SK-N-DZ (cell line): Measurements from ENCODE around the gene KCNJ5.

Experiments used
- DNase-seq: peaks from one replicate; pipeline ENCODE4 v3.0.0-alpha.2; 2015; ENCODE audit warnings: low spot score

The KCNJ5 gene

DNA sequence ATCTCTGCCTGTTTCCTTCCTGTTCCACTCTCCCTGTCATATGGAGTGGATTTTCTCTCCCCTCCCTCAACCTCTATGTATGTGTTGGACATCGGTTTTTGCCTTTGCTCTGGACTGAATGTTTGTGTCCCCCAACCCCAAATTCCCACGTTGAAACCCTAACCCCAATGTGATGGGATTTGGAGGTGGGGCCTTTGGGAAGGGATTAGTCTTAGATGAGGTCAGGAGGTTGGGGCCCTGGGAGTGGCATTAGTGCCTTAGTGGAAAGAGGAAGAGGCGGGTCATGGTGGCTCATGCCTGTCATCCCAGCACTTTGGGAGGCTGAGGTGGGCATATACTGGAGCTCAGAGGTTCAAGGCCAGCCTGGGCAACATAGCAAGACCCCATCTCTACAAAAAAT lies 39.9 kb downstream of the KCNJ5 start:
- no peak for DNase-seq

DNA sequence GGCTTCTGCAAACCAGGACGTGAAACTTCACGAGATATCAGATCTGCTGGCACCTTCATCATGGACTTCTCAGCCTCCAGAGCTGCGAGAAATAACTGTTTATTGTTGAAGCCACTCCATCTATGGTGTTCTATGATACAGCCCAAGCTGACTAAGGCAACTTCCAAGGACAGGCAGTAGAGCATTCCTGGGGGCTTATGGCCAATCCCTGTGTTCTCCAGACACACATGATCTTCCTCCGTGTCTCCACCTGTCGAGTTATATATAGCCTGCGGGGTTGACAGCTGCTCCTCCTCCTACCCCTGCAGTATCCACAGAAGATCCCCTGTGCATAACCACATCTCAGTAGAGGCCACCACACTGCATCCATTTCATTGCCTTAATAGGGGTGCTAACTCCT lies 40.5 kb downstream of the KCNJ5 start:
- no peak for DNase-seq

DNA sequence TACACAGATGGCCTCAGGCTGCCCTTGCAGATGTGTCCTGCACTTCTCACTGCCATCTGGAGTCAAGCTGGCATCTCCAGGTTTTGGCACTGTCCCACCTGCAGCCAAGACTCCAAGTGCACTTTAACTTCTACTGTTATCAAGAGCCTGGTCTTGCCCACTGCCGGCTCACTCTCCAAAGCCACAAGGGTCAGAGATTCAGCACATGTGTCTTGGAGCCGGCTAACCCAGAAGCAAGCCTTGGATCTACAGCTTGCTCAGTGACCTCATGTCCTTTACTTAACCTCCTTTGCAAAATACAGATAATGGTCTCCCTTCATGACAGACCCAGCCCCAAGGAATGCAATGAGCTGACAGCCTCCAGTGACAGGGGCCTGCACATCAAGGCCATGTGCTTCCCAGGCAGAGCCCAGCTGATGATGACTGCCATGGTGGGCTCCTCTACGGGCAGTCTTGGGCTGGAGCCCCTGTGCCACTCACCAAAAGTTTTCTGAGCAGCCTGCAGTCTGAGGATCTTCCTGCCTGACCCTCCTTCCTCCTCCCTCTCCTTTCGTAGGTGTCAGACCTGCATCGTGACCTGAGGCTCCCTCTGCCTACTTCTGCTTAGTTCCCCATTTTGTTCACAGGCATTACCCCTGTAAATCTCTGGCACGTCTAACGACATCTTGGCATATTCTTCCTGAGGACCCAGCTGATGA lies 42.5 kb downstream of the KCNJ5 start:
- no peak for DNase-seq

DNA sequence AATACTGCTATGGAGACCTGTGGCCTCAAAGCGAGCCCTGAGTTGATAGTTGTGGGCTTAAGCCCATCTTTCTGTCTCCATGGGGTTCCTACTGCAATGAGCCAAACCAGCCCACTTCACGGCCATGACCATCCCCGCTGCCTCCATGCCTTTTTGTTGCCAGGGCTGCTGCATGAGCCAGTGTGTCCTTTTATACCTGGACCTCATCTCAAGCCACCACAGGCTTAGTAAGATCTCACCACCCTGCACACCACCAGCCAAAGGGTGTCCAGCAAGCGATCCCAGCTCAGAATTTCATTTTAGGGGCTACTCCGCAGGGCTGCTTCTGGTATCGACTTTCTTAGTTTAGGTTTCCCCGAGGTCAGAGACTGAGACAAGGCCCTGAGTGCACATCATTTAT lies 43.2 kb downstream of the KCNJ5 start:
- DNase-seq = no peak

DNA sequence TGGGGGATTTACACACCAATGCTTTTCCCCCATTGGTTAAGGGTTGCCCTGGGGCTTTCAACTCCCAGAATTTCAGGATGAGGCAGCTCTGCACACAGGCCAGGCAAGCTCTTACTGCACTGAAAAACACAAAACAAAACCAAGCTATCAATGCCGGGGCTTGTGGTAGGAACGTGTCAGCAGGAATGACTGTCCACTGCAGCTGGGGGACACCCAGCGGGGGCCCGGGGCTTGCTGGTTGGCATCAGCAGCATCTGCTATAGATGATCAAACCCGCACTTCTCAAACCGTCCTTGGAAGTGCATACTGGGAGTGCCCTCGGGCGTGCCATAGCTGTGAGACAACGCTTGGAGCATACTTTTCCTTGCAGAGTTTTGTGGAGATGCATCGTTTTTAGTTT lies 43.8 kb downstream of the KCNJ5 start:
- no peak for DNase-seq

DNA sequence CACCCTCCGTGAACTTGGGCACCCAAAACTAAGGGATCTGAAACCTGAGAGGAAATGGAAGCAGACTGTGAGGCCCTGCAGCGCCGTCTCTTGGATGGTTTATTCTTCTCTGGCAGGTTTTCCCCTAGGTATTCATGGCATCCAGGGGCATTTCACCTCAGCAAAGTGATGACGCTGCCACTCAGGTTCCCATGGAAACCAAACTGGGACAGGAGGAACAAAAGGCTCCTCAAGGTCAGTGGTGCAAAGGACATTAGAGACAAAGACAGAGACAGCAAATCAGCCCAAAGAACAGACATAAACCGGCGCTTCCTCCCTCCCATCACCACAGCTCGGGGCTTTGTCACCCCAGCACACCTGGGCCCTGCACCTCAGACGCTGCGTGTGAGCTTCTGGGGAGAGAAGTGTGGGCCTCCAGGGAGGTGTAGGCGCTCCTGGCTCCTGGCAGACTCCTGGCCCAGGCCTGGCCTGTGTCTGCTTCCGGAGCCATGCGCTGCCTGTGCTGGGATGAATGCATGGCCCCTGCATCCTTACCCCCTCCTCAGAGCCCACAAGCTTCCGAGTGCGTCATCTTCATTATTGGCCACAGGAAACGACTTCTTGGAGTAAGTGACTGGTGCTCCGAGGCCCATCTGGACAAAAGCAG lies 45.6 kb downstream of the KCNJ5 start:
- DNase-seq = no peak

DNA sequence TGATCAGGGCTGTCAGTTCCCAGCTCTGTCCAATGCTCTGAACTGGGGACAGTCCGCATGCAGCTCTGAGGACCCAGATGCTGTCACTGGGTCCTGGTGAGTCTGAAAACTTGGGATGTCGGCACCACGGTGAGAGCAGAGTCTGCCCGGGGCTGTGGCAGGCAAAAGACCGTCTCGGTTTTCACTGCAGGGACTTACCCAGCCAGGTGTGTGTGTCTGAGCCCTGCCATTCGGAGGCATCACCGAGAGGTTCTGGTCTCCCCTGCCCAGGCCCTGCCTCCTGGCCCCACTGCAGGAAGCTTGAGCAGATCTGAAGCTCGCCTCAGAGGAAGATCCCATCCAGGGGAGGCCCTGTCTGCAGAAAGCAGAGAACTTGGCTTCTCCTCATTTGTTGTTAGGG lies 46.3 kb downstream of the KCNJ5 start:
- no peak for DNase-seq

DNA sequence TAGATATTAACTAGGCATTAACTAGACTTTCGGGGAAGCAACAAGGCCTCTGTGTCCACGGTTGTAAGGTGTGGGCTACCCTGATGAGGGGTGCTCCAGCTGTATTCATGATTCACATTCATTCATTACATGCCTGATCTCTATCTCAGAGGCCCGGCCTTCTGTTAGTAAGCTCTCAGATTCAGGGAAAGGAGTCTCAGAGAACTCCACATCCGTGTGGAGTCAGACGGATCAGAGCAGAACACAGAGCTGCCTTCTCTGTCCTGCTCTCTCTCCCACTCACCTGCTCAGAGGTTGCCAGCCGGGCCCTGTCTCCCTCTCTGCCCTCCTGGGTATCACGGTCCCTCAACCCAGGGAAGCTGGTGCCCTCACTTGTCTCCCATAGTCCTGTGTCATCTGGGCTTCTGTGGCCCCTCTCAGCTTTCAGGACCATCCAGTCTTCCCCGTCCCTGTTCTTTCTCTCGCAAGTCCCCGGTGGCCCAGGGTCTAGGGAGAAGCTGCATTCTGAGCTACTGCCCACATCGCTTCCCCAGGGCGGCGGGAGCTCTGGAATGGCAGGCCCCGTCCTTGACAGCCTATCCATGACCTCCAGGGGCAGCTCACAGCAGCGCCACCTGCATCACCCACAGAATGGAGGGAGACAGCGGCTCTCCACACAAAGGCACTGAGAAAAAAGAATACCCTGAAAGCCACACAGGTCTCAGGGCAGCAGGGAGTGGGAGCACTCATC lies 47.2 kb downstream of the KCNJ5 start:
- no peak for DNase-seq

DNA sequence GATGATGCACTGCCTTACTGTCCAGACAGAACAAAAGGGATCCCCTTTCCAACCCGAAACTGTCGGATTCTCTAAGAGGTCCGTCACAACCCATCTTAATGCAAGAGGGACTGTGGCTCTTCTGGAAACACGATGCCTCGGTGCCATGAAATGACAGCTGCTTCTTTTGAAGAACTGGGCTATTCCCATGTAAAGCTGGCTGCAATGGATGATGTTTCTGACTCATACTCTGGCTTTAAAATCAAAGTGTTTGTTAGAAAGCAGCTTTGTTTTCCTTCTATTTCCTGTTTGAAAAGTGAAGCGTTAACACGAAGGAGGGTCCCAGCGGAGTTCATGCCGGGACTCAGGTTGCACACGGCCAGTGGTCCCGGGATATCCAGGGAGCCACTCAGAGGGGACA lies 48.4 kb downstream of the KCNJ5 start:
- DNase-seq = no peak

DNA sequence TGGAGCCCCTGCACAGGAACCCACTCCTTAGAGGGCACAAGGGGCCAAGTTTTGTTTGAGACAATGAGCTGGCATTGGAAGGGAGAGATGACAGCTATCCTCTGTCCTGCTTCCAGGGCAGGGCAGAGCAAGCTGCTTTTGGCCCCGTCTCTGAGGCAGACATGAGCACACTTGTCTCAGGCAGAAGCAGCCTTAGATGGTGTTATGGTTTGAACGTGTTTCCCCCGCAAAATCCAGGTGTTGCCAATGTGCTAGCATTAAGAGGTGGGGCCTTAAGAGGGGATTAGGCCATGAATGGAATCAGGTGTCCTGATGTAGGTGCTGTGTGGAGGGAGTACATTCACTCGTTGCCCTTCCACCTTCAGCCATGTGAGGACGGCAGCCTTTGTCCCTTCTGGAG lies 49.0 kb downstream of the KCNJ5 start:
- no peak for DNase-seq

DNA sequence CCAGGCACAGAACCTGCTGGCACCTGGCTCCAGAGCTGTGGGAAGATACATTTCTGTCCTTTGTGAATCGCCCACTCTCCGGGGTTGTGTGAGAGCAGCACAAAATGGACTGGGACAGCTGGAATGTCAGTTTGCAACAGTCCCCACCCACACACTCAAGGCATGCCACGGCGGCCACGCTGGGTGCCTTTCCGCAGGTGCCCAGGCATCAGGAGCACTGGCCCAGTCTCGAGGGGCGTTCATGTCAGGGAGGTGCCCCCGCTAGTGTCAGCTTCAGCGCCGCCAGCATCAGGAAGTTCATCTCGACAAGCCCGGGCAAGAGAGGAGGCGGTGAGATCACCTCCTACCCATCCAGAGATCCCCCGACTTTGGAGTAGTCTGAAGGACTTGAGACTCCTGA lies 49.4 kb downstream of the KCNJ5 start:
- no peak for DNase-seq

DNA sequence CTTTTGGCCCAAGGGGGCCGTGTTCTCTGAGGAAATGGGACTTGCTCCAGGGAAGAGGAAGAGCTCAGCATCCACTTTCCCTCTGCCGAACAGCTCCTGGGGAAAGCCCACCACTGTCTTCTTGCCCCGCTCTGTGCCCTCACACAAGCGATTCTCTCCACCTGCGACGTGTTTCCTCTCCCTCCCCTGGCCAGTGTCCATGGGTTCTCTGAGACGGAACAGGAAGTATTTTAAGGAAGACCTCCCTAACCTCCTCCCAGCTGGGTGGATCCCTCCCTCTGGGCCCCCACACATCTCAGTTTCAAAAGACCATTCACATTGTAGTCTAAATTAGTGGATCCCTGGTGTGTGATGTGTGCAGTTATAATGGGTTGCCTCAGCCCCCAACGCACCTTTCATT lies 50.0 kb downstream of the KCNJ5 start:
- no peak for DNase-seq

DNA sequence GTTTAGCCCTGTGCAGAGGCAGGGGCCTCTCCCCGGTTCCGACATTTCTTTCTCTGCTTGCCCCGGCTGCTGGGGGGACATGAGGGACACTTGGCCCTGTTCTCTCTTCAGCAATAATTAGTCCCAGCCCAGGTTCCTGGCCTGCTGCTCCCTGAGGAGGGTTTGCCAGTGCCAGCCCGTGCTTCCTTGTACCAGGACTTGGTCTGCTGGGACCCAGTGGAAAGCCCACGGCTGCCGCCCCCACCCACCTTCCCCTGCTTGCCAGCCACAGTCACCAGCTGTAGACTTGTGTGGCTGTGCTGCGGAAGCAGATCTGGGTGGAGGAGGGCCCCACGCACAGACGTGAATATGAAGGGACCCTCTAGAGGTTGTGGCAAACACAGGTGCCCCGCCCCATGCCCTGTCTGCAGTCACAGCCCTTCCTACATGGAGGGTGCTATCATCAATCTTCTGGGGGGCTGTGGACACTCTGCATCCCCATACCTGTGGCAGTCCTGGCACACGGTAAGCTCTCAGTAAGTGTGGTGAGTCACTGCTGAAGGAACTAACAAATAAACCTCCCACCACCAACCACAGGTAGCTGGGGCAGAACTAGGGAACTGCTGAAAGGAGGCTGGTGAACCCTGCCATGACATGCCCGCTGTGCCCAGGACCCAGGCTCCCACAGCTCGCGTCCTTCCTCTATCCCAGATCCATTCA lies 50.6 kb downstream of the KCNJ5 start:
- DNase-seq = no peak

DNA sequence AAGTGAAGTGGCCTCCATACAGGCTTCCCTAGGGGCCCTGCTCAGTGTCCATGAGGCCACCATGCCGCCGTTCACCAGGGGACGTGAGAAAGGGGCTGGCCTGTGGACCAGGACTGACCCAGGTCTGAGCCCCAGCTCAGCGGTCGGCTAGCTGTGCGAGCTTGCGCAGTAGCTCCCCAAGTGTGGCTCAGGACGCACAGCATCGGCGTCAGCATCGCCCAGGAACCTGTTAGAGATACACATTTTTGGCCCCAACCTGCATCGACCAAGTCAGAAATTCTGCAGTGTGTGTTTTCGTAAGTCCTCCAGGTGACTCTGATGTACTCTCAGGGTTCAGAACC lies 51.1 kb downstream of the KCNJ5 start:
- no peak for DNase-seq

DNA sequence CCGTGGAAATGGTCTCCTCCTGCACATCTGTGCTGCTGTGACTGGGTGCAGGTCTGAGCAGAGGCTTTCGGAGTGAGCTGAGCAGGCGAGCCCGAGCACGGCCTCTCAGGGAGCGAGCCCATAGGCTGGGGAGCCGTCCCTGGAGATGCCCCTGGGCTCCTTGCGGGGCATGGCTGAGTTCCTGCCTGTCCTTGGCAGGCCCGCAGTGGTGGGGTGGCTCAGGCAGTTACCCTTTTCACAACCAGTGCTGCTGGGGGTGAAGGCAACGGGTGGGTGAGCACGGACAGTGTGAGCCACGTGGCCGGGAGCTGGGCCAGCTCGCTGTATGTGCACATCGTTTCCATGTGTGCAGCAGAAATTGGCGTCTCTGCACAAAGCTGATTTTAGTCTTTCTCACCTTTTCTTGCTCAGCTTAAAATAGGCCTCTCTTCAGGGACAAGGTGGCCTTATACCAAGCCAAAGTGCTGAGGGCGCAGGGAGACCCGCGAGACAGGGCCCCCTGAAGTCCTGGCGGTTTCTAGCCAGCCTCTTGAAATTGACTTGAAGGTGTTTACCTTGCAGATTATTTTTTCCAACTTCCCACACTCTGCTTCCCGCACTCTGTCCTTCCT lies 51.8 kb downstream of the KCNJ5 start, which contains the start of gene TP53AIP1:
Gene TP53AIP1 (minus strand): TSS at position 55 of the 611 bp plus-strand sequence. CDS start 5,053 bp downstream, outside the sequence.
- DNase-seq = no peak

DNA sequence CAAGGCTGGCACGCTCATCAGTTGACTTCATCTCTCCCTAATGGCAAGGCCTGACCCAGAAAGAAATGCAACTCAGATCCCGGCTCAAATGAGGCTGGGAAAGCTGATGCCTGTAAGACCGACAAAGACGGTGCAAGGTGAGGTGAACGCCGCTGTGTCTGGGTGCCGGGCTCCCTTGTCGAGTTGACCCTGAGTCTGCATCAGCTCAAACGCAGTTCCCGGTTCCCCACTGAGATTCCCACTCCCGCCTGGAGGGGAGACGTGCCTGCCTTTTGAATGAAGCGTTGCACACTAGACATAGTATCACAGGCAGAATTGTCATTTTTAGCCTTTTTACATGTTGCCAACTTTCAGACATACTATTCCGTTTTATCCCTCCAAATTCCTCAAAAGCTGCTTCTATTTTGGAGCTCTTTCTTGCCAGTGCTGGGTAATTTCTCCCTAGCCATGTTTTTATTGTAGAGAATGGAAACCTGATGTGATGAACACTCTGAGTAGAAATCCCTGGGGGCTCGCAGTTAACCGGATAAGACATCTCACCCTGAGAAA lies 52.3 kb downstream of the KCNJ5 start:
- DNase-seq = no peak

DNA sequence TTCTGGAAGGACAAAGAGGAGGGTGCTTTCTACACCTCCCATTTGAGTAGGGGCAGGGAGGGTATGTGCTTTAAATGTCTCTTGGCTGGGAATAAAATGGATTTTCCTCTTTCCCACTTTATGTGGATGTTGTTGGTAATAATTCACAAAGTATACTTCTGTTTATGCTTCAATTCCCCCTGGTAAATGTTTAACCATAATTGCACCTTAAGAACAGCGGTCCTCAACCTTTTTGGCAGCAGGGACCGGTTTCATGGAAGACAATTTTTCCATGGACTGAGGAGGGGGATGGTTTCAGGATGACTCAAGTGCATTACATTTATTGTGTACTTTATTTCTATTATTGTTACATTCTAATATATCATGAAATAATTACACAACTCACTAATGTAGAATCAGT lies 55.5 kb downstream of the KCNJ5 start:
- DNase-seq = no peak

DNA sequence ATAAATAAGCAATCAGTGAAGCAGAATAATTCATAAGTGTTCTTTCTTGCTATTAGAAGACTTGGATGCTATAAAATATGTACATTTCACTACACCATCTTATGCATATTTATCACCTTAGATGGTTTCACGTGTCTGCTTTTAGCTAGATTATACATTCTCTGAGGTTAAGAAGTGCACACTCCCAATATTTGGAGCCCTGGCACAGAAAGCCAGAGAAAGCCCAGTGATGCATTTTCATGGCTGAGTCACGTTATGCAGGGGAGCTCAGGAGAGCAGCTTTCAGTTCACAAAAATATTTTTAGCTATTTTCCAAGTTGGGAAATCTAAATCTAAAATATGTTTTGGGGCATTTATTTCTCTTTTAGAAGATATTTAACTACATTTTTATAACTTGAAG lies 56.6 kb downstream of the KCNJ5 start:
- no peak for DNase-seq

DNA sequence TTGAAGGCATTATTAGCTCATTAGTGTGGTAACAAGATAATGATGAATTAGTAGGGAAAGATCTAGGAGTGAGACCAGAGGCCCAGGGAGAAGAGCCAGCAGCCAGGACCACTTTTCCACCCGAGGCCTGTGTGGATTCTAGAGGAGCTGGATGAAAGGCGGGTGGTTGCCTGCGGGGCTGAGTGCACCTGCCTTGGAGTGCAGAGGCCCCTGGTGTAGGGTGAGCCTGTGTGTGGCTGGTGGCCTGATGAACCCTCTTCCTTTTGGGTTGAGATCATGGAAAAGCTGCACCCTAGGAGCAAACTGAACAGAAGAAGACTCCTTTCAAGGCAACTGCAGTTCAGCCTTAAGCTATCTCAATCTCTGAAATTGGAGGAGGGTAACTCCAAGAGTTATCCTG lies 57.4 kb downstream of the KCNJ5 start:
- DNase-seq = no peak

DNA sequence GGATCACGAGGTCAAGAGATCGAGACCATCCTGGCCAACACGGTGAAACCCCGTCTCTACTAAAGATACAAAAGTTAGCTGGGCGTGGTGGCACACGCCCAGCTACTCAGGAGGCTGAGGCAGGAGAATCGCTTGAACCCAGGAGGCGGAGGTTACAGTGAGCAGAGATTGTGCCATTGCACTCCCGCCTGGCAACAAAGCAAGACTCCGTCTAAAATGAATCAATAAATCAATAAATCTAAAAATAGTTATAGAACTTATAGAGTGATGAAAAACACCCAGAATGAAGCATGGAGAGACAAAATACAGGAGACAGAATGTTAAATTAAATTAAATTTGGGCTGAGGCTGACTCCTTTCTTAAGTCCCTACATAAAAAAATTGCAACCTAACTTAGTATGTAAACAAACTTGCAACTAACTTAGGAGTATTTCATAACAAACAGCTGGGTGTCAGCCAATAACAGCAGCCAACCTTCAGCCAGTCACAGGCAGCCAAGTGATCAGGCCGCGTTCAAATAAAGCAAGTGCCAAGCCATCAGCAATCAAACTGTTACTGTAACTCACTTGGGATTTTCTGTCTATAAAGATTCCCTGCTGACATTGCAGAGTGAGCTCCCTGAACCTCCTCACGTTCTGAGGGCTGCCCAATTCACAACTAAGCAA lies 58.8 kb downstream of the KCNJ5 start:
- DNase-seq = no peak

DNA sequence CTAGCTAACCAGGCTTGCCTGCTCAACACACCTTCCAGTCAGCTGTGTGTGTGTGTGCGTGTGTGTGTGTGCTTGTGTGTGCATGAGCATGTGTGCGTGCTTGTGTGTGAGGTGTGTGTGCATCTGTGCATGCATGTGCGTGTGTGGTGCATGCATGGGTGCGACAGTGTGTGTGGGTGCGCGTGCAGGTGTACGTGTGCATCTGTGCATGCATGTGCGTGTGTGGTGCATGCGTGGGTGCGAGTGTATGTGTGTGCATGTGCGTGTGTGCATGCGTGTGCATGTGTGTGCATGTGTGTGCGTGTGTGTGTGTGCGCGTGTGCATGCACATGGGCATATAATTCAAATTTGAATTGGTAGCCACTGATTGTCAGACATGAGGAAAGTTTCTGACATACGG lies 62.0 kb downstream of the KCNJ5 start:
- DNase-seq = no peak
